Measurements from ENCODE around the gene POC1A. TPM values are rescaled to one million over a fixed set of nuclear protein-coding genes. Genes with fewer than 3 reads are reported as not detected.

POC1A gene
- total RNA-seq, 2 experiments from 2014 or later, result 0.22 to 0.39 TPM

DNA sequence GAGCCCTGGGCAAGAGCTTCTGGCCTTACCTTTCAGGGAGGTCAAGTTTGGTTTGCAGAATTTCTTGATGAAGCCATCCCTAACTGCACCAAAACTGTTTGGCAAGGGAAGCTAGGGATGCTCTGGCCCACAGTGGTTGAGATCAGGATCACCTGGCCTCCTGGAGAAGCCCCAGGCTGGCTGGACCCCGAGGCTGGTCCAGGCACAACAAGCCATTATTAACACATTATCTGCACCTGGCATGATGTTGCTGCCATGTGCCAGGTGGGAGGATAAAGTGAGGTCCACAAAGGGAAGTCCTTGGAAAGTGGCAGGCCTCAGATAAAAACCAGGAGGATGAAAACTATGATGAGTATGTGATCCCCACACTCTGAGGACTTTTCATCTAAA lies 62.0 kb downstream of the POC1A start:
- no peak for ATAC-seq (ENCODE audit: poor library complexity)
- H3K4me1 ChIP-seq (ENCODE audit: insufficient read depth, low read length), result peaks cover 2% of the 10 kb centered on the region
- H3K27ac ChIP-seq (ENCODE audit: low read depth in 1 of 2, low read length in 2 of 2), result no peak overlapping the region
- DNase-seq, result no peak
- Mint-ChIP-seq H3K36me3 (ENCODE audit: low read depth) (no peaks in the 10 kb centered on the region), H3K9me3 (no peaks in the 10 kb centered on the region), H3K27ac (no peak overlapping the region), H3K27me3 (no peaks in the 10 kb centered on the region), H3K4me3 (no peak overlapping the region), H3K4me1 (ENCODE audit: low read depth) (peaks cover 5% of the 10 kb centered on the region)
- ChIA-PET CTCF (no interaction called here), POLR2A (no interaction called here)
- H3K9me3 ChIP-seq (ENCODE audit: control insufficient read depth in 1 of 2, insufficient read depth in 1 of 2, low read length in 2 of 2), result no peaks in the 10 kb centered on the region
- TF ChIP-seq, protein P1, sequence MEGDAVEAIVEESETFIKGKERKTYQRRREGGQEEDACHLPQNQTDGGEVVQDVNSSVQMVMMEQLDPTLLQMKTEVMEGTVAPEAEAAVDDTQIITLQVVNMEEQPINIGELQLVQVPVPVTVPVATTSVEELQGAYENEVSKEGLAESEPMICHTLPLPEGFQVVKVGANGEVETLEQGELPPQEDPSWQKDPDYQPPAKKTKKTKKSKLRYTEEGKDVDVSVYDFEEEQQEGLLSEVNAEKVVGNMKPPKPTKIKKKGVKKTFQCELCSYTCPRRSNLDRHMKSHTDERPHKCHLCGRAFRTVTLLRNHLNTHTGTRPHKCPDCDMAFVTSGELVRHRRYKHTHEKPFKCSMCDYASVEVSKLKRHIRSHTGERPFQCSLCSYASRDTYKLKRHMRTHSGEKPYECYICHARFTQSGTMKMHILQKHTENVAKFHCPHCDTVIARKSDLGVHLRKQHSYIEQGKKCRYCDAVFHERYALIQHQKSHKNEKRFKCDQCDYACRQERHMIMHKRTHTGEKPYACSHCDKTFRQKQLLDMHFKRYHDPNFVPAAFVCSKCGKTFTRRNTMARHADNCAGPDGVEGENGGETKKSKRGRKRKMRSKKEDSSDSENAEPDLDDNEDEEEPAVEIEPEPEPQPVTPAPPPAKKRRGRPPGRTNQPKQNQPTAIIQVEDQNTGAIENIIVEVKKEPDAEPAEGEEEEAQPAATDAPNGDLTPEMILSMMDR (IDR thresholded peaks at IDR 0.05), result no peak
- intact Hi-C loops (cut with DNase I, micrococcal nuclease), result no loop called here
- no peaks in the 10 kb centered on the region for H3K36me3 ChIP-seq (ENCODE audit: insufficient read depth, low read length)
- H3K27me3 ChIP-seq (ENCODE audit: control insufficient read depth in 1 of 2, insufficient read depth in 2 of 2, low read length in 2 of 2), result no peaks in the 10 kb centered on the region
- H3K4me3 ChIP-seq (ENCODE audit: low read length), result no peak overlapping the region

DNA sequence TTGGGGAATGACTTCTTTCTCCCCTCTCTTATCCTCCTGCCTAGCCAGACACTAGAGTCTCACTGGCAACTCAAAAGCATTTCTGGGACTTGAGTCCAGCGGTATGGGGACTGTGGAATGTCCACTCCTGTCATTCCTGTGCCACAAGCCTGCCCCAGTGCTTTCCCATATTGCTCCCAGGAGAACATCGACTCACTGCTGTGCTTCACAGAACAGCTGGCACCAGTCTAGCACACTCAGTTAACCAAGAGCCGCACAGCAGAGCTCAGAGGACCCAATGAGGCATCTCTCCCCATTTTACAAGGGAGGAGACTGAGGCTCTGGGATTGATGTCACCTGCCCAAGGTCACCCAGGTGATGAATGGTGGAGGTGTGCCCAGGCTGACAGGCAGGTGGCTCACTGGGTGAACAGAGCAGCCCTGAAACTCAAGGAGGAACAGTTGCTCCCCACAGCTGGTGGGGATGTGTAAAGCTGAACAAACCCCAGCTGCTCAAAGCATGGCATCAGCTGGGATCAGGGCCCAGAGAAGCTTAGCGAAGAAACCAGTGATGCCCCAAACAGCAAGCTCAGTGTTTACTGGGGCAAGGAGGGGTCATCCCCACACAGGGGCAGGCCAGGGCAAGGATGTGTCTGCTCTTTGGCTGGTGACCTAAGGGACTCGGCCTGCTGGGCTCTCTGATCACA lies 62.5 kb downstream of the POC1A start:
- peaks cover 7% of the 10 kb centered on the region for H3K4me1 ChIP-seq (ENCODE audit: insufficient read depth, low read length)
- Mint-ChIP-seq H3K36me3 (ENCODE audit: low read depth) (no peaks in the 10 kb centered on the region), H3K27me3 (no peaks in the 10 kb centered on the region), H3K27ac (no peak overlapping the region), H3K9me3 (no peaks in the 10 kb centered on the region), H3K4me1 (ENCODE audit: low read depth) (peaks cover 10% of the 10 kb centered on the region), H3K4me3 (no peak overlapping the region)
- no peaks in the 10 kb centered on the region for H3K36me3 ChIP-seq (ENCODE audit: insufficient read depth, low read length)
- no peaks in the 10 kb centered on the region for H3K9me3 ChIP-seq (ENCODE audit: control insufficient read depth in 1 of 2, insufficient read depth in 1 of 2, low read length in 2 of 2)
- CTCF ChIA-PET, result no interaction called here
- TF ChIP-seq, protein P1 (IDR thresholded peaks at IDR 0.05), result no peak
- no peak overlapping the region for H3K27ac ChIP-seq (ENCODE audit: low read depth in 1 of 2, low read length in 2 of 2)
- intact Hi-C loops (cut with DNase I, micrococcal nuclease), result no loop called here
- no peaks in the 10 kb centered on the region for H3K27me3 ChIP-seq (ENCODE audit: control insufficient read depth in 1 of 2, insufficient read depth in 2 of 2, low read length in 2 of 2)
- POLR2A ChIA-PET, result no interaction called here
- DNase-seq (no peak), ATAC-seq (ENCODE audit: poor library complexity) (no peak)
- H3K4me3 ChIP-seq (ENCODE audit: low read length), result no peak overlapping the region

DNA sequence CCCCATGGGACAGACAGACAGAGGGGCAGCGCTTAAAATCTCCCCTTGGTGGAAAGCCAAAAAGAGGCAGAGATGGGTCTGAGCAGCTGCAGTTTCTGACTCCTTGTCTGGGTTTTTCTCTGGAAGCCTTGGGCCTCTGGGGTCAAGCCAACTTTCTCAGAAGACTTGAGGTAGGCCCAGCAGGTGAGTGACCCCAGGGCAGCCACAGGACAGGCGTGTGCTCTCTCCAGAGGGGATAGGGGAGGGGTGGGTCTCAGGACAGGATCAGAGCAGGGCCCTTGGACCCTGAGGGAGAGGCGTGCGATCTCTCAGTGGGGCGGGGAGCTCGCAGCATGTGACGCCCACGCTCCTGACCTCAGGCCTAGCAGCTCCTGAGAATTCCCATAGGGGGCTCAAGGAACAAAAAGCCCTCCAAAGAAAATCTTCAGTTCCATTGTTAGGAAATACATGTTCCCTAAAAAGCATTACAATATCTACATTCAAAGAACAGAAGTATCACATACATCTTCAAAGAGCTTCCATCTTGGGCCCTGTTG lies 63.2 kb downstream of the POC1A start:
- H3K4me3 Mint-ChIP-seq, result no peak overlapping the region
- POLR2A ChIA-PET, result no interaction called here
- no peak overlapping the region for H3K27ac Mint-ChIP-seq
- intact Hi-C loops (cut with DNase I, micrococcal nuclease), result no loop called here
- CTCF ChIA-PET, result no interaction called here
- TF ChIP-seq, protein P1 (IDR thresholded peaks at IDR 0.05), result no peak
- Histone ChIP-seq H3K4me3 (ENCODE audit: low read length) (no peak overlapping the region), H3K4me1 (ENCODE audit: insufficient read depth, low read length) (peaks cover 14% of the 10 kb centered on the region), H3K9me3 (ENCODE audit: control insufficient read depth in 1 of 2, insufficient read depth in 1 of 2, low read length in 2 of 2) (no peaks in the 10 kb centered on the region), H3K36me3 (ENCODE audit: insufficient read depth, low read length) (no peaks in the 10 kb centered on the region), H3K27ac (ENCODE audit: low read depth in 1 of 2, low read length in 2 of 2) (no peak overlapping the region), H3K27me3 (ENCODE audit: control insufficient read depth in 1 of 2, insufficient read depth in 2 of 2, low read length in 2 of 2) (no peaks in the 10 kb centered on the region)
- no peaks in the 10 kb centered on the region for H3K27me3 Mint-ChIP-seq
- H3K9me3 Mint-ChIP-seq, result no peaks in the 10 kb centered on the region
- peaks cover 11% of the 10 kb centered on the region for H3K4me1 Mint-ChIP-seq (ENCODE audit: low read depth)
- no peaks in the 10 kb centered on the region for H3K36me3 Mint-ChIP-seq (ENCODE audit: low read depth)
- ATAC-seq (ENCODE audit: poor library complexity), result no peak
- no peak for DNase-seq

Data from CD4-positive, alpha-beta T cell (primary cell).